HEK293T (cell line): Measurements from ENCODE around the gene FAM120A.

Experiments used
- CTCF ChIA-PET: fragments of 350-600 bp; formaldehyde crosslinking; extraction: SDS; loops from one replicate; lab custom pipeline; 2021; ENCODE audit warnings: antibody characterized with exemption, inconsistent platforms; lab: Yijun Ruan, JAX
- POLR2A ChIA-PET: fragments of 350-600 bp; formaldehyde crosslinking; extraction: SDS; loops from one replicate; lab custom pipeline; 2020; ENCODE audit warnings: antibody characterized with exemption, inconsistent platforms; lab: Yijun Ruan, JAX
- DNase-seq: peaks from one replicate; pipeline ENCODE4 v3.0.0; 2012; ENCODE audit warnings: mixed read lengths; ENCODE audit errors: extremely low spot score
- ARNT ChIP-seq: fragments of 450-650 bp; IDR thresholded peaks from 2 replicates; pipeline ENCODE4 v1.6.1; 2017; ENCODE audit warnings: mild to moderate bottlenecking
- BHLHE40 ChIP-seq: fragments of 450-650 bp; IDR thresholded peaks from 2 replicates; pipeline ENCODE4 v1.6.1; 2016; ENCODE audit warnings: mild to moderate bottlenecking, moderate library complexity, borderline replicate concordance
- CTBP1 ChIP-seq: fragments of 450-650 bp; IDR thresholded peaks from 2 replicates; pipeline ENCODE4 v1.6.1; 2016; ENCODE audit warnings: borderline replicate concordance
- ELF4 ChIP-seq: fragments of 450-650 bp; IDR thresholded peaks from 2 replicates; pipeline ENCODE4 v1.6.1; 2017; ENCODE audit warnings: antibody characterized with exemption
- FOXA1 ChIP-seq: fragments of 450-650 bp; IDR thresholded peaks from 2 replicates; pipeline ENCODE4 v1.6.1; 2016; ENCODE audit warnings: mild to moderate bottlenecking
- FOXK2 ChIP-seq: fragments of 450-650 bp; IDR thresholded peaks from 2 replicates; pipeline ENCODE4 v1.6.1; 2016; ENCODE audit warnings: mild to moderate bottlenecking
- FOXM1 ChIP-seq: fragments of 450-650 bp; IDR thresholded peaks from 2 replicates; pipeline ENCODE4 v1.6.1; 2017; ENCODE audit warnings: mild to moderate bottlenecking, borderline replicate concordance
- HDGF ChIP-seq: fragments of 450-650 bp; IDR thresholded peaks from 2 replicates; pipeline ENCODE4 v1.6.1; 2017; ENCODE audit warnings: antibody characterized with exemption, borderline replicate concordance
- L3MBTL2 ChIP-seq: fragments of 450-650 bp; conservative IDR thresholded peaks from 2 replicates; pipeline ENCODE4 v1.6.1; 2016; ENCODE audit warnings: mild to moderate bottlenecking
- LEF1 ChIP-seq: fragments of 450-650 bp; IDR thresholded peaks from 2 replicates; pipeline ENCODE4 v1.6.1; 2017; ENCODE audit warnings: mild to moderate bottlenecking, borderline replicate concordance
- NFRKB ChIP-seq: fragments of 450-650 bp; IDR thresholded peaks from 2 replicates; pipeline ENCODE4 v1.6.1; 2016; ENCODE audit warnings: mild to moderate bottlenecking, moderate library complexity
- PKNOX1 ChIP-seq: fragments of 450-650 bp; IDR thresholded peaks from 2 replicates; pipeline ENCODE4 v1.6.1; 2016
- SP1 ChIP-seq: fragments of 450-650 bp; IDR thresholded peaks from 2 replicates; pipeline ENCODE4 v1.6.1; 2017
- SUZ12 ChIP-seq: fragments of 450-650 bp; IDR thresholded peaks from 2 replicates; pipeline ENCODE4 v1.6.1; 2016; ENCODE audit warnings: mild to moderate bottlenecking
- TARDBP ChIP-seq: fragments of 450-650 bp; IDR thresholded peaks from 2 replicates; pipeline ENCODE4 v1.6.1; 2016
- ZNF384 ChIP-seq: fragments of 450-650 bp; IDR thresholded peaks from 2 replicates; pipeline ENCODE4 v1.6.1; 2016

The FAM120A gene

DNA sequence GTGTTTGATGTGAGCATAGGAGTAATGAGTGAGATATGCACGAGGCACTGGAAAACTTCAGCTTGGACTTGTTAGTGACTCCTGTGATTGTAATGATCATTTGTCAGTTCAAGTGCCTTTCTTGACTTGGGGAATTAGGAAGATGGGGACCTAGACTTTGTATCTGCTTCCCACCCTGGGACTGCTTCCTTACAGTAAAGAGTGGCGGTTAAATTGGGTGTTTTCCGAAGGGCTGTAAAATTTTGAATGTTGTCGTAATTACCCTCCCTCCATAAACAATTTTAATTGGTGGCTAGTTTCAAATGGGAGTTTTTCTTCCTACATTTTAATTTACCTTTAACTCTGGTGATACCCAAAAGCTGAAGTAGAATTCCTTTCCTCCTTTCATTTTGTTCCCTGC is 25.4 kb downstream of the FAM120A start:
- POLR2A ChIA-PET, result no interaction called here
- no peak for DNase-seq
- CTCF ChIA-PET, result no interaction called here
- no peak for TF ChIP-seq FOXM1
- no peak for TF ChIP-seq FOXA1
- no peak for TF ChIP-seq BHLHE40
- no peak for TF ChIP-seq ZNF384
- no peak for TF ChIP-seq ARNT
- TF ChIP-seq L3MBTL2, result no peak
- no peak for TF ChIP-seq CTBP1

DNA sequence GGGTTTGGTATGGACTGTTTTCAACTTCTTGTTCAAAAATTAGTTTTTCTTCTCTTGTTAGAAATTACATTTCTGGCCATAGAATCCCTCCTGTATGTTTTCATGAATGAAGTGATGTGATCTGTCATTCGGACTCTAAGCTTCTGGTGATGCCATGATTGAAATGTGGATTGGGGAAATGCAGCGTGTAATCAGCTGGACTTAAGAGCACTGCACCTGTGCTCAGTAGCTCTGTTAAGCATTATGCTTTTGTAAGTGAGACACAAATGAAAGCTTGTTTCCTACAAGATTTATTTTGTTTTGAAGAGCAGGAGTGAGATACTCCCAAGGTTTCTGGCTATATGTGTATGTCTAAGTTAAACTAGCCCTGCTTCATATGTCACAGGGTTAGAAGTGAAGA is 25.9 kb downstream of the FAM120A start:
- DNase-seq, result no peak
- CTCF ChIA-PET, result no interaction called here
- no peak for TF ChIP-seq ARNT
- TF ChIP-seq FOXA1, result no peak
- TF ChIP-seq ZNF384, result no peak
- no peak for TF ChIP-seq CTBP1
- TF ChIP-seq PKNOX1, result no peak
- no peak for TF ChIP-seq SP1
- TF ChIP-seq BHLHE40, result no peak
- no peak for TF ChIP-seq FOXM1
- TF ChIP-seq LEF1, result no peak
- no peak for TF ChIP-seq SUZ12
- TF ChIP-seq TARDBP, result no peak
- TF ChIP-seq ELF4, result no peak
- no peak for TF ChIP-seq HDGF
- POLR2A ChIA-PET, result no interaction called here

GRCh38 chr9:93479726-93480125 is 28.2 kb downstream of the FAM120A start:
- no peak for TF ChIP-seq FOXA1
- TF ChIP-seq FOXK2, result no peak
- TF ChIP-seq TARDBP, result no peak
- TF ChIP-seq ARNT, result no peak
- TF ChIP-seq FOXM1, result no peak
- TF ChIP-seq ZNF384, result no peak
- no peak for TF ChIP-seq SP1
- DNase-seq, result no peak
- CTCF ChIA-PET, result no interaction called here
- POLR2A ChIA-PET, result no interaction called here

DNA sequence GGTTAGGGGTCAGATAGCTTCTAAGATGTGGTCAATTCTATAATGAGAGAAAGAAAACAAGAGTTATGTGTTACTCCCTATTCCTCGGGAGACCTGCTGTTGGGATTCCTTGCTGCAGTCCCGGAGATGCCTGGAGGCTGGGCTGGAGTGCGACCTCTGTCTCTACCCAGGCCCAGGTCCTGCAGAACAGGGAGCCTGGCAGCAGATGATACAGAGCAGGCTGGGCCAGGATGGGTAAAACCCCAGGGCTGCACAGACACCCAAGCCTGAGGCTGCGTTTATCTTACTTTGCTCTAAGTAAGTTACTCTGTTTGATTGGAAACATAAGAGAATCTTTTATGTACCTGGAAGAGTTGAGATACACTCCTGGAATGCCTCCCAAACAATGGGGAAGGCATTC is 28.8 kb downstream of the FAM120A start:
- CTCF ChIA-PET, result no interaction called here
- TF ChIP-seq FOXA1 (no peak), L3MBTL2 (no peak)
- no peak for DNase-seq
- POLR2A ChIA-PET, result no interaction called here

DNA sequence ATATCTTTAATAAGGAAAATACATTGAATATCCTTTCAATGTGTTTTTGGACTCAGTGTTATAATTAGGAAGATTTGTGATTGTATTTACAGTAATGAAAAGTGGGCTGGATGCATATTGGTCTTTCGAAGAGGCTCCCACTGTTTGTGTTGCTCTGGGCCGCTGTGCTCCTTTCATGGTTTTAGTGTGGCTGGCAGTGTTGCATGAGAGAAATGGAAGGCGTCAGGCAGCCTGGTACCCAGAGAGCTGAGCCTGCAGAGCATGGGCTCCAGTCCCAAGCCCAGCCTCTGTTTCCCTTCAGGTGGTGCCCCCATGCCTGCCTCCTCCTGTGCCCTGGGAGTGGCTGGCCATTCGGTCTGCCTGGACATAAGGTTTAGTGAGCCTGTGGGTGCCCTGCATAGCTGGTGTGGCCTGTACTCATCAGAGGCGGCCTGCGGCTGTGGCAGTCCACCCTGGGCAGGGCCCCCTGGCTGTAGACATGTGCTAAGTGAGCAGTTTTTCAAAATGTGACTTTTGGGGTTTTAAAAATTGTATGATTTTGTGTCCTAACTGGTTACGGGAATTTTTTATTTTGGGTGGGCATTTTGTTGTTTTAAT is 29.3 kb downstream of the FAM120A start:
- ChIA-PET POLR2A (no interaction called here), CTCF (interaction anchor here (1.1 kb wide), 2 partner anchors 9 to 327 kb away, joined by 3 read pairs; no protein-coding TSS in a partner anchor)

DNA sequence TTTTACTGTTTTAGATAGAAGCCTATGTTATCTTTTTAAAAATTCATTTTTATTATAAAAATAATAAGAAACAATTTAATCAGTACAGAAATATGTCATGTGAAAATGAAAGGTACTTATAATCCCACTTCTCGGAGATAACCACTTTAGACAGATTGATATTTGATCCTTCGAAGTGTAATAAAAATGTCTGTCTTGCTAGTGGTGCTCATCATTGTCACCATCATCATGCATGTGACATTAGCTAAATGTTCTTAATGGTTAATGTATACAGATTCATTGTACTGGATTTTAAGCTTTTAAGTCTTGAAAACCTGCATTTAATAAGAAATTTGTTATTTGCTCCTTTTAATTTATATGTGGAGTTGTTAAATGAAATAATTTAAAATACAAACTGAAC is 32.0 kb downstream of the FAM120A start:
- ChIA-PET CTCF (no interaction called here), POLR2A (no interaction called here)
- TF ChIP-seq FOXA1 (no peak), PKNOX1 (peak; percentile 77), BHLHE40 (no peak), HDGF (no peak), SUZ12 (no peak), LEF1 (no peak)
- DNase-seq, result no peak

More for the DNA sequence above, 29.3 kb downstream of the FAM120A start:
- TF ChIP-seq BHLHE40 (no peak), SP1 (no peak), FOXK2 (no peak), ZNF384 (no peak), NFRKB (no peak), HDGF (no peak), TARDBP (no peak), SUZ12 (no peak), LEF1 (no peak), CTBP1 (no peak), L3MBTL2 (no peak), FOXM1 (no peak), PKNOX1 (no peak), ARNT (no peak), FOXA1 (no peak), ELF4 (no peak)
- DNase-seq, result no peak

DNA sequence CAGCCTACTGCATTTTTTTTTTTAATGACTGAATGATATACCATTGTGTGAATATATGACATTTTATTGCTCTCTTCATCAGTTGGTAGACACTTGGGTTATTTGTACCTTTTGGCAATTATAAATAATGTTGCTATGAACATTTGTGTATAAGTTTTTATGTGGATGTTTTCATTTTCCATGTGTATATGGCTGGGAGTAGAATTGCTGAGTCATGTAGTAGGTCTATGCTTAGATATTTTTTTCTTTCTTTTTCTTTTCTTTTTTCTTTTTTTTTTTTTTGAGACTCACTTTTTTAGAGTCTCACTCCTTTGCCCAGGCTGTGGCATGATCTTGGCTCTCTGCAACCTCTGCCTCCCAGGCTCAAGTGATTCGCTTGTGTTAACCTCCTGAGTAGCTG is 34.8 kb downstream of the FAM120A start:
- TF ChIP-seq ARNT (no peak), HDGF (no peak), FOXA1 (no peak), SUZ12 (no peak)
- DNase-seq, result no peak
- ChIA-PET CTCF (no interaction called here), POLR2A (no interaction called here)
